GM12872 (cell line): Measurements from ENCODE around the gene SNAPIN.

Source experiments
- TF ChIP-seq, protein P1 (sequence below): IDR thresholded peaks from 3 replicates; pipeline ENCODE4 v1.5.1; 2011; ENCODE audit warnings: low read depth, mild to moderate bottlenecking, low read length, moderate library complexity; ENCODE audit not compliant: insufficient read depth

Gene SNAPIN

DNA sequence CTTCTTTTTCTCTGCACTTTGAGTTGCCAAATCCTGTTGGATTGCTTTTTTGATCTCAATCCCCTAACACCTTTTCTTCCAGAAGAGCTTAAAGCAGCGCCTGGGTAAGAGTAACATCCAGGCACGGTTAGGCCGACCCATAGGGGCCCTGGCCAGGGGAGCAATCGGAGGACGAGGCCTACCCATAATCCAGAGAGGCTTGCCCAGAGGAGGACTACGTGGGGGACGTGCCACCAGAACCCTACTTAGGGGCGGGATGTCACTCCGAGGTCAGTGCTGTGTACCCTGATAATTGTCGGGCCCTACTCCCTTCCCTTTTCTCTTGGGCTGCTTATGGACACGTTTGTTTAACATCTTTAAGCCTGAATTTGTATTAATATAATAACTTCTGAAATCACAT is 16.3 kb upstream of the SNAPIN start:
- TF ChIP-seq, protein P1, sequence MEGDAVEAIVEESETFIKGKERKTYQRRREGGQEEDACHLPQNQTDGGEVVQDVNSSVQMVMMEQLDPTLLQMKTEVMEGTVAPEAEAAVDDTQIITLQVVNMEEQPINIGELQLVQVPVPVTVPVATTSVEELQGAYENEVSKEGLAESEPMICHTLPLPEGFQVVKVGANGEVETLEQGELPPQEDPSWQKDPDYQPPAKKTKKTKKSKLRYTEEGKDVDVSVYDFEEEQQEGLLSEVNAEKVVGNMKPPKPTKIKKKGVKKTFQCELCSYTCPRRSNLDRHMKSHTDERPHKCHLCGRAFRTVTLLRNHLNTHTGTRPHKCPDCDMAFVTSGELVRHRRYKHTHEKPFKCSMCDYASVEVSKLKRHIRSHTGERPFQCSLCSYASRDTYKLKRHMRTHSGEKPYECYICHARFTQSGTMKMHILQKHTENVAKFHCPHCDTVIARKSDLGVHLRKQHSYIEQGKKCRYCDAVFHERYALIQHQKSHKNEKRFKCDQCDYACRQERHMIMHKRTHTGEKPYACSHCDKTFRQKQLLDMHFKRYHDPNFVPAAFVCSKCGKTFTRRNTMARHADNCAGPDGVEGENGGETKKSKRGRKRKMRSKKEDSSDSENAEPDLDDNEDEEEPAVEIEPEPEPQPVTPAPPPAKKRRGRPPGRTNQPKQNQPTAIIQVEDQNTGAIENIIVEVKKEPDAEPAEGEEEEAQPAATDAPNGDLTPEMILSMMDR: no peak

GRCh38 chr1:153643100-153643499 is 15.4 kb upstream of the SNAPIN start:
- TF ChIP-seq, protein P1: no peak

GRCh38 chr1:153643816-153644215 is 14.7 kb upstream of the SNAPIN start:
- TF ChIP-seq, protein P1: no peak

DNA sequence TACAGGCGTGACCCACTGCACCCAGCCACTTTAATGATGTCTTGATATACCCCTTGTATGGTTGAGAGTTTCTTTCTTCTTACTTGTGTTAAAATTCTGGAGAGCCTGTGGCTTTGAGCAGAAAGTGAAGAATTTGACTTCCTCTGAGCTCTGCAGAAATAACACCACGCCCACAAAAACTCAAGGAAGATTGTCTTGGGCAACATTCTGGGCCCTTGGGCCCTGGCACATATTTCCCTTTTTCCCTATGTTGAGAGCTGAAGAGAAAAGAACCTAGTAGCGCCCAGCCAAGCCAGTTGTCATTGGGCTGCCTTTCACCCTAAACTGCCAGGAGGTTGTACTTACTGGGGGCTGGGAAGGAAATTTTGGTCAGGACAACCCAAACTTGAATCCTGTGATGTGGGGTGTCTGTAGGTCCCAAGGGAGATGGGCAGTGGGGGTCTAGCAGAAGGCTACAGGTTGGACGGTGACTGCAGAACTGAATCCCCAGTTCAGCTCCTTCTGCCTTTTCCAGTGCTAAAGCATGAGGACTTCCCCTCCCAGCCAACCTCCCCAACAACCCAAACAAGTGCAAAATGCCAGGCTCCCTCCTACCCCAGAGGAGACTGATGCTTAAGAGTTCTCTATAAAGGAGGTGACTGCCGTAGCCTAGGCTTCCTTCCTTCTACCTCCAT is 11.7 kb upstream of the SNAPIN start:
- TF ChIP-seq, protein P1: no peak

- TF ChIP-seq, protein P1: no peak
These were observed 11.2 kb upstream of the SNAPIN start for GRCh38 chr1:153647346-153647714.

DNA sequence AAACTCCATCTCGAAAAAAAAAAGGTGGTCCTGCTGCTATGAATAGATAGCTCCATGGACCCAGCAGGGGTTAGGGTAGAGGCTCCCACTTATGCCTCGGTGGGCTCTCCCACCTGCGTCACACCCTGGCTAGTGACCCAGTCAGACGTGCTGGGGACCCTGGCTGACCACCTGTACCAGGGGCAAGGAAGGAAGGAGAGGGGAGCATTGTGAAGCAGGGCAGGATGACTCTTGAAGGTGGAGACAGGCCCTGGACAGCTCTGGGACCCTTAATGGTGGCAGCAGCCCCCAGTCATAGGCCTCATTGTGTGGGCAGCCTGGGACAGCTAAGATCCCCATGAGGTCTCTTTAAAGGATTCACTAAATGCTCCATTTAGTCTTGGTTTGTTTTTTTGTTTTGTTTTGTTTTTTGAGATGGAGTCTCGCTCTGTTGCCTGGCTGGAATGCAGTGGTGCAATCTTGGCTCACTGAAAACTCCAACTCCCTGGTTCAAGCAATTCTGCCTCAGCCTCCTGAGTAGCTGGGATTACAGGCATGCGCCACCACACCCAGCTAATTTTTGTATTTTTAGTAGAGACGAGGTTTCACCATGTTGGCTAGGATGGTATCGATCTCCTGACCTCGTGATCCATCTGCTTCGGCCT is 10.4 kb upstream of the SNAPIN start:
- TF ChIP-seq, protein P1: no peak

DNA sequence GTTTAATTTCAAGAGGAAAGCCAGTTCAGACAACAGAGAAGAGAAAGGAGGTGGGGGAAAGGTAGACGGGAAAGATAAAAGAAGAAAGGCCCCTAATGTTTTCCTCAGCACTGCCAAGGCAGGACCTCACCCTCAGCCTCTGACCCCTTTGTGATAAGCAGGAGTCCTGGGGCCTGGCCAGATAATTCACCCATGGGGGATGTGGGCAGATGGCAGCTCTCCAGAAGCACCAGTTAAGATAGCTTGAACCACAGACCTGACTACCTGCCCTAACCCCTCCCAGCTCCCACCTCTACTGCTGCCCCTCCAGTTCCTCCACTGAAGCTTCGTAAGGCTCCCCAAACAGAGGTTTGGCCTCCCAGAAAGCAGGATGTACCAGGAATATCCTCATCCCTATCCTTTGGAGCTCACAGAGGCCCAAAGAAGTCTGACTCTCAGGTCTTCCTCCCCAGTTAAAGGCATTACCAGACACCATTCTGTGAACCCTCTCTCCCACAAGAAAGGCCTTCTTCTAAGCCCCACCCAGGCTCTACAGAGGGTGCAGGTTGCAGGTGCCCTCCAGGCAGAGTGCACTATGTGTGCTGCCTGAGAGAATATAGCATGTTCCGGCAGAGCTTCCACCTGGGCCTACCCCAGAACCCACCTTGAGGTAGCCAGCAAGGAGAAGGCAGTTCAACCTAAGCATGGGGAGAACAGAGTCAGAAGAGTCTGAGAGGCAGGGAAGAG is 9.2 kb upstream of the SNAPIN start:
- TF ChIP-seq, protein P1: no peak
